ENCODE measurements around the gene ATXN7. TPM values are rescaled to one million over a fixed set of nuclear protein-coding genes. Genes with fewer than 3 reads are reported as not detected.

Gene ATXN7
- total and polyA plus RNA-seq, 2 donors (not counting 1 experiment from before 2014, with no cell fraction given) = 6.3 to 11.1 TPM

GRCh38 chr3:63931290-63931689 is 67.6 kb downstream of the ATXN7 start:
- Histone ChIP-seq H3K4me2 (ENCODE audit: extremely low read depth, insufficient read depth, low read length) (no peak overlapping the region), H3K4me3 (replicated peaks in 1 of 4; ENCODE audit: control extremely low read depth in 1 of 4, insufficient read depth in 1 of 4, low read depth in 3 of 4, low read length in 4 of 4) (no peak overlapping the region), H3K79me2 (ENCODE audit: control insufficient read depth, insufficient read depth, low read length) (peaks cover 46% of the 10 kb centered on the region), H3K27ac (ENCODE audit: insufficient read depth, low read length) (no peak overlapping the region), H3K9me3 (ENCODE audit: control insufficient read depth, insufficient read depth, low read depth, low read length) (no peaks in the 10 kb centered on the region), H4K20me1 (ENCODE audit: control insufficient read depth, extremely low read depth, insufficient read depth, low read length) (no peaks in the 10 kb centered on the region), H2AFZ (ENCODE audit: low read length) (no peak overlapping the region), H3K9ac (ENCODE audit: insufficient read depth, low read length) (no peak overlapping the region), H3K27me3 (ENCODE audit: control insufficient read depth, insufficient read depth, low read length) (no peaks in the 10 kb centered on the region), H3K4me1 (ENCODE audit: control insufficient read depth, extremely low read depth, insufficient read depth, low read length) (no peaks in the 10 kb centered on the region), H3K36me3 (ENCODE audit: control insufficient read depth, insufficient read depth, low read length) (peaks cover 1% of the 10 kb centered on the region)
- no peak for DNase-seq (ENCODE audit: low read depth in 2 of 2)
- no peak for TF ChIP-seq EZH2 (IDR thresholded peaks at IDR 0.05; ENCODE audit: low read length, missing control alignments)

DNA sequence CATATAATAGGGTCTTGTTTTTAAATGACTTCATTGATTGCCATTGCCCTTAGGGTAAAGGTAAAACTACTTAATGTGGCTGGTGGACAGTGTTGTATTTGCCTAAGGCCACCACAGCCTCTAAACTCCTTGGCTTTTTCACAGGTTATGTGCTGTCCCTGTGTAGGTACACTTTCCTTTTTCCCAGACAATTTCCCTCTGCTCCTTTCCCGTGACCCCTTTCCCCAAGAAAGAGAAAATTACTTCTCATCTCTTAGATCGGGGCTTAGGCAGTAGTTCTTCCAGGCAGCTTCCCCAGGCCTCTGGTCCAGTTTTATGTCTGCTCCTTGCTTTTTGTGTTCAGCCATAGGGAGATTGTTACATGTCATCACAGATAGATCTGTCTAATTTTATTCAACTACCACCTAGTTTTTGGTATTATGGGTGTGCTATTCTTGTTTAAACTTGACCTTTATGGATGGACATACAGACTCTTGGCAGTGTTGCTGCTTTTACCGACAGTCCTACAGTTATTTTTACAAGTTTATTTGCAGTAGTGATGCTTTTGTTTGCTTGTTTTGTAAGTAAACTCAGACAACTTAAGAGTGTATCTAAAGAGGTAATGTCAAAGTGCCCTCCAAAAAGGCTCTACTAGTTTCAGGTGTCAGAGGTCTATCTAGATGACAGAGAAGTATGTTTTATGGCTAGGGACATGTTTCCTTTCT is 69.0 kb downstream of the ATXN7 start:
- DNase-seq (ENCODE audit: low read depth in 2 of 2) = no peak
- no peak overlapping the region for H3K4me2 ChIP-seq (ENCODE audit: extremely low read depth, insufficient read depth, low read length)
- H3K27ac ChIP-seq (ENCODE audit: insufficient read depth, low read length) = no peak overlapping the region
- no peaks in the 10 kb centered on the region for H3K9me3 ChIP-seq (ENCODE audit: control insufficient read depth, insufficient read depth, low read depth, low read length)
- no peak for TF ChIP-seq EZH2 (IDR thresholded peaks at IDR 0.05; ENCODE audit: low read length, missing control alignments)
- TF ChIP-seq, protein P1, sequence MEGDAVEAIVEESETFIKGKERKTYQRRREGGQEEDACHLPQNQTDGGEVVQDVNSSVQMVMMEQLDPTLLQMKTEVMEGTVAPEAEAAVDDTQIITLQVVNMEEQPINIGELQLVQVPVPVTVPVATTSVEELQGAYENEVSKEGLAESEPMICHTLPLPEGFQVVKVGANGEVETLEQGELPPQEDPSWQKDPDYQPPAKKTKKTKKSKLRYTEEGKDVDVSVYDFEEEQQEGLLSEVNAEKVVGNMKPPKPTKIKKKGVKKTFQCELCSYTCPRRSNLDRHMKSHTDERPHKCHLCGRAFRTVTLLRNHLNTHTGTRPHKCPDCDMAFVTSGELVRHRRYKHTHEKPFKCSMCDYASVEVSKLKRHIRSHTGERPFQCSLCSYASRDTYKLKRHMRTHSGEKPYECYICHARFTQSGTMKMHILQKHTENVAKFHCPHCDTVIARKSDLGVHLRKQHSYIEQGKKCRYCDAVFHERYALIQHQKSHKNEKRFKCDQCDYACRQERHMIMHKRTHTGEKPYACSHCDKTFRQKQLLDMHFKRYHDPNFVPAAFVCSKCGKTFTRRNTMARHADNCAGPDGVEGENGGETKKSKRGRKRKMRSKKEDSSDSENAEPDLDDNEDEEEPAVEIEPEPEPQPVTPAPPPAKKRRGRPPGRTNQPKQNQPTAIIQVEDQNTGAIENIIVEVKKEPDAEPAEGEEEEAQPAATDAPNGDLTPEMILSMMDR (conservative IDR thresholded peaks at IDR 0.05 in 1 of 2, IDR thresholded peaks at IDR 0.05 in 1 of 2; ENCODE audit: low read depth in 1 of 2, low read length in 2 of 2) = no peak
- peaks cover 1% of the 10 kb centered on the region for H3K36me3 ChIP-seq (ENCODE audit: control insufficient read depth, insufficient read depth, low read length)
- no peak overlapping the region for H2AFZ ChIP-seq (ENCODE audit: low read length)
- H3K4me1 ChIP-seq (ENCODE audit: control insufficient read depth, extremely low read depth, insufficient read depth, low read length) = no peaks in the 10 kb centered on the region
- no peaks in the 10 kb centered on the region for H4K20me1 ChIP-seq (ENCODE audit: control insufficient read depth, extremely low read depth, insufficient read depth, low read length)
- H3K79me2 ChIP-seq (ENCODE audit: control insufficient read depth, insufficient read depth, low read length) = peaks cover 41% of the 10 kb centered on the region
- no peak overlapping the region for H3K4me3 ChIP-seq (replicated peaks in 1 of 4; ENCODE audit: control extremely low read depth in 1 of 4, insufficient read depth in 1 of 4, low read depth in 3 of 4, low read length in 4 of 4)
- H3K9ac ChIP-seq (ENCODE audit: insufficient read depth, low read length) = no peak overlapping the region
- no peaks in the 10 kb centered on the region for H3K27me3 ChIP-seq (ENCODE audit: control insufficient read depth, insufficient read depth, low read length)

DNA sequence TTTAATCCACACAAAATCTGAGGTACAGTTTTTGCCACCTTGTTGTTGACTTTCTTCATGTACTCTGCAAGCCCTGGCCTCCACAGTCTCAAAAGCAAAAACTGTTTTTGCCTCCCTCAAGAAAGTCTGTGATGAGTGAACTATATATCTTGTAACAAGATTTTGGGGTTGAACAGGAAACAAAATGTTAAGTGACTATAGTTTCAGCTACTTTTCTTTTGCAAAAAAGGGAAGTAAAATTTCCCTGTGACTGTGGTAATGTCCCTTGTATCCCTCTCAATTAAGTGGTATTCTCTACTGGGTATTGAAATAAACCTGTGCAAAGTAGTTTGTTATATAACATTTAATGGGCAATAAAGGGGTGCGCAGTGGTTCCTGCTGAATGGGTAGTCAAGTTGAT is 69.8 kb downstream of the ATXN7 start:
- H3K36me3 ChIP-seq (ENCODE audit: control insufficient read depth, insufficient read depth, low read length) = peaks cover 1% of the 10 kb centered on the region
- no peaks in the 10 kb centered on the region for H3K27me3 ChIP-seq (ENCODE audit: control insufficient read depth, insufficient read depth, low read length)
- no peak overlapping the region for H3K4me2 ChIP-seq (ENCODE audit: extremely low read depth, insufficient read depth, low read length)
- H3K4me1 ChIP-seq (ENCODE audit: control insufficient read depth, extremely low read depth, insufficient read depth, low read length) = no peaks in the 10 kb centered on the region
- no peak for DNase-seq (ENCODE audit: low read depth in 2 of 2)
- H3K9me3 ChIP-seq (ENCODE audit: control insufficient read depth, insufficient read depth, low read depth, low read length) = no peaks in the 10 kb centered on the region
- H3K9ac ChIP-seq (ENCODE audit: insufficient read depth, low read length) = no peak overlapping the region
- H3K27ac ChIP-seq (ENCODE audit: insufficient read depth, low read length) = no peak overlapping the region
- H3K79me2 ChIP-seq (ENCODE audit: control insufficient read depth, insufficient read depth, low read length) = peaks cover 43% of the 10 kb centered on the region
- no peaks in the 10 kb centered on the region for H4K20me1 ChIP-seq (ENCODE audit: control insufficient read depth, extremely low read depth, insufficient read depth, low read length)
- no peak overlapping the region for H3K4me3 ChIP-seq (replicated peaks in 1 of 4; ENCODE audit: control extremely low read depth in 1 of 4, insufficient read depth in 1 of 4, low read depth in 3 of 4, low read length in 4 of 4)
- no peak overlapping the region for H2AFZ ChIP-seq (ENCODE audit: low read length)
- TF ChIP-seq, protein P1 (conservative IDR thresholded peaks at IDR 0.05 in 1 of 2, IDR thresholded peaks at IDR 0.05 in 1 of 2; ENCODE audit: low read depth in 1 of 2, low read length in 2 of 2) = no peak
- TF ChIP-seq EZH2 (IDR thresholded peaks at IDR 0.05; ENCODE audit: low read length, missing control alignments) = no peak

All from fibroblast of lung (primary cell).